Caco-2 (cell line): ENCODE measurements around the gene AXIN1. TPM values are rescaled to one million over a fixed set of nuclear protein-coding genes. Genes with fewer than 3 reads are reported as not detected.

Source experiments
- BruUV-seq: library from RNA; stranded (reverse); fragments of 400-500 nt; replicated peaks from 2 replicates; lab custom pipeline; 2021; lab: Mats Ljungman, UMichigan
- CTCF ChIA-PET: fragments of 300-600 bp; sonication (Branson Sonifier 250); formaldehyde crosslinking; loops from one replicate; lab custom pipeline; 2022; ENCODE audit warnings: antibody characterized with exemption; lab: Charles Lee
- POLR2A ChIA-PET: fragments of 300-600 bp; sonication (Branson Sonifier 250); formaldehyde crosslinking; loops from one replicate; lab custom pipeline; 2022; ENCODE audit warnings: antibody characterized with exemption; lab: Charles Lee
- DNase-seq, 2 experiments: peaks; one replicate each; pipeline versions ENCODE4 v3.0.0 to v3.0.0-alpha.2; 2020 to 2022
- H3K27me3 ChIP-seq: replicated peaks from 2 replicates; pipeline ENCODE4 v1.6.0; 2011; ENCODE audit warnings: low read length; ENCODE audit not compliant: control insufficient read depth, insufficient read depth
- H3K36me3 ChIP-seq: 2 replicates; pipeline ENCODE4 v1.5.1; 2011; ENCODE audit warnings: low read length; ENCODE audit not compliant: control insufficient read depth, insufficient read depth
- H3K4me1 ChIP-seq: fragments of 250-450 bp; sonication (Bioruptor Pico); 2 replicates; pipeline ENCODE4 v1.5.1; 2020; ENCODE audit warnings: mild to moderate bottlenecking
- H3K4me3 ChIP-seq: 2 replicates; pipeline ENCODE4 v1.5.1; 2011; ENCODE audit warnings: low read depth, mild to moderate bottlenecking, control low read depth, low read length
- H3K9me3 ChIP-seq: fragments of 250-450 bp; sonication (Bioruptor Pico); 2 replicates; pipeline ENCODE4 v1.5.1; 2020; ENCODE audit warnings: mild to moderate bottlenecking, moderate library complexity
- H3K27ac Mint-ChIP-seq: one replicate; pipeline ENCODE4 v1.8.0; 2022; ENCODE audit warnings: mixed read lengths; ENCODE audit not compliant: unreplicated experiment
- H3K27me3 Mint-ChIP-seq: one replicate; pipeline ENCODE4 v1.8.0; 2022; ENCODE audit warnings: mixed read lengths; ENCODE audit not compliant: insufficient read depth, unreplicated experiment
- H3K36me3 Mint-ChIP-seq: one replicate; pipeline ENCODE4 v1.8.0; 2022; ENCODE audit warnings: mild to moderate bottlenecking, mixed read lengths; ENCODE audit not compliant: insufficient read depth, unreplicated experiment
- H3K4me1 Mint-ChIP-seq: one replicate; pipeline ENCODE4 v1.8.0; 2022; ENCODE audit warnings: low read depth, mixed read lengths; ENCODE audit not compliant: unreplicated experiment
- H3K4me3 Mint-ChIP-seq: one replicate; pipeline ENCODE4 v1.8.0; 2022; ENCODE audit warnings: mild to moderate bottlenecking, moderate library complexity, mixed read lengths; ENCODE audit not compliant: unreplicated experiment
- H3K9me3 Mint-ChIP-seq: one replicate; pipeline ENCODE4 v1.8.0; 2022; ENCODE audit warnings: mixed read lengths; ENCODE audit not compliant: unreplicated experiment
- intact Hi-C: fragments of 100-400 bp; cut with micrococcal nuclease; formaldehyde crosslinking; loops from one replicate; pipeline ENCODE4 v1.10.0; 2022; ENCODE audit not compliant: unreplicated experiment
- total RNA-seq: library from RNA; stranded (reverse); gene quantifications from 2 replicates; pipeline ENCODE4 v1.2.3, GENCODE V29; 2022
- TF ChIP-seq, protein P1 (sequence below), 2 experiments: fragments of 200-600 bp in 1 of 2; IDR thresholded peaks; 1 replicate in 1 of 2; 2 replicates in 1 of 2; pipeline versions ENCODE4 v1.5.1 to v1.8.0; 2011 to 2022; ENCODE audit warnings: antibody characterized with exemption in 1 of 2, control low read depth in 1 of 2, inconsistent platforms in 1 of 2, low read depth in 1 of 2, low read length in 1 of 2, mild to moderate bottlenecking in 1 of 2, moderate library complexity in 1 of 2; ENCODE audit not compliant: insufficient read depth in 1 of 2, severe bottlenecking in 1 of 2, unreplicated experiment in 1 of 2

The AXIN1 gene
- total RNA-seq, 1 experiment from 2014 or later, result 34.5 TPM

DNA sequence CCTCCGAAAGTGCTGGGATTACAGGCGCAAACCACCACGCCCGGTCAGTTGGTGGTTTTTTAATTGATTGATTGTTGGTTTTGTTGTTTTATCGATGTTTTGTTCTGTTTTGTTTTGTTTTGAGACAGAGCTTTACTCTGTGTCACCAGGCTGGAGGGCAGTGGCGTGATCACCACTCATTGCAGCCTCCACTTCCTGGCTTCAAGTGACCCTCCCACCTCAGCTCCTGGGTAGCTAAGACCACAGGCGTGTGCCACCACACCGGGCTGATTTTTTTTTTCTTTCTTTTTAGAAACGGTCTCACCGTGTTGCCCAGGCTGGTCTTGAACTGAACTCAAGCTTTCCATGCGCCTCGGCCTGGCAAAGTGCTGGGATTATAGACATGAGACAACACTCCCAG, 105.5 kb downstream of the AXIN1 start:
- H3K27me3 ChIP-seq, result no peaks in the 10 kb centered on the region
- ChIA-PET POLR2A (no interaction called here), CTCF (no interaction called here)
- Mint-ChIP-seq H3K4me1 (peaks cover 7% of the 10 kb centered on the region), H3K27ac (no peak overlapping the region), H3K4me3 (no peak overlapping the region), H3K9me3 (no peaks in the 10 kb centered on the region), H3K36me3 (peaks cover 12% of the 10 kb centered on the region), H3K27me3 (no peaks in the 10 kb centered on the region)
- intact Hi-C loops, result no loop called here
- no peaks in the 10 kb centered on the region for H3K36me3 ChIP-seq
- H3K4me1 ChIP-seq, result 0 out of 2 replicates have a peak, but pooled peaks cover 4% of the 10 kb centered on the region
- DNase-seq, result no peak
- H3K9me3 ChIP-seq, result no peaks in the 10 kb centered on the region
- H3K4me3 ChIP-seq, result no peak overlapping the region
- no TSS peak for BruUV-seq
- TF ChIP-seq, protein P1, sequence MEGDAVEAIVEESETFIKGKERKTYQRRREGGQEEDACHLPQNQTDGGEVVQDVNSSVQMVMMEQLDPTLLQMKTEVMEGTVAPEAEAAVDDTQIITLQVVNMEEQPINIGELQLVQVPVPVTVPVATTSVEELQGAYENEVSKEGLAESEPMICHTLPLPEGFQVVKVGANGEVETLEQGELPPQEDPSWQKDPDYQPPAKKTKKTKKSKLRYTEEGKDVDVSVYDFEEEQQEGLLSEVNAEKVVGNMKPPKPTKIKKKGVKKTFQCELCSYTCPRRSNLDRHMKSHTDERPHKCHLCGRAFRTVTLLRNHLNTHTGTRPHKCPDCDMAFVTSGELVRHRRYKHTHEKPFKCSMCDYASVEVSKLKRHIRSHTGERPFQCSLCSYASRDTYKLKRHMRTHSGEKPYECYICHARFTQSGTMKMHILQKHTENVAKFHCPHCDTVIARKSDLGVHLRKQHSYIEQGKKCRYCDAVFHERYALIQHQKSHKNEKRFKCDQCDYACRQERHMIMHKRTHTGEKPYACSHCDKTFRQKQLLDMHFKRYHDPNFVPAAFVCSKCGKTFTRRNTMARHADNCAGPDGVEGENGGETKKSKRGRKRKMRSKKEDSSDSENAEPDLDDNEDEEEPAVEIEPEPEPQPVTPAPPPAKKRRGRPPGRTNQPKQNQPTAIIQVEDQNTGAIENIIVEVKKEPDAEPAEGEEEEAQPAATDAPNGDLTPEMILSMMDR (IDR thresholded peaks at IDR 0.05; ENCODE audit: insufficient read depth in 1 of 2, low read depth in 1 of 2, low read length in 1 of 2, severe bottlenecking in 1 of 2, unreplicated experiment in 1 of 2), result no peak

DNA sequence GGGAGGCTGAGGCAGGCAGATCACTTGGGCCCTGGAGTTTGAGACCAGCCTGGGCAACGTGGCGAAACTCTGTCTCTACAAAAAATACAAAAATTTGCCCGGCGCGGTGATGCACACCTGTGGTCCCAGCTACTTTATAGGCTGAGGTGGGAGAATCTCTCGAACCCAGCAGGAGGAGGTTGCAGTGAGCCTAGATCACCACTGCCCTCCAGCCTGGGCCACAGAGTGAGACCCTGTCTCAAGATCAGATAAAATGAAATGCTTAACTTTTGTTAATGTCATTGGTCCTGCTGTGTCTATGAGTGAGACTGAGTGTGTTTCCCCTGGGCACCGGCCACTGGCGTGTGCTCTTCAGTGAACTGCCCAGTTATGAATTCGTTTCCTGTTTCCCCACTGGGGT, 107.4 kb downstream of the AXIN1 start:
- CTCF ChIA-PET, result no interaction called here
- Histone ChIP-seq H3K4me1 (0 out of 2 replicates have a peak, but pooled peaks cover 4% of the 10 kb centered on the region), H3K27me3 (no peaks in the 10 kb centered on the region), H3K36me3 (no peaks in the 10 kb centered on the region), H3K4me3 (no peak overlapping the region), H3K9me3 (no peaks in the 10 kb centered on the region)
- no TSS peak for BruUV-seq
- Mint-ChIP-seq H3K27ac (no peak overlapping the region), H3K4me3 (no peak overlapping the region), H3K27me3 (no peaks in the 10 kb centered on the region), H3K9me3 (no peaks in the 10 kb centered on the region), H3K36me3 (peaks cover under 1% of the 10 kb centered on the region), H3K4me1 (no peaks in the 10 kb centered on the region)
- TF ChIP-seq, protein P1 (IDR thresholded peaks at IDR 0.05; ENCODE audit: insufficient read depth in 1 of 2, low read depth in 1 of 2, low read length in 1 of 2, severe bottlenecking in 1 of 2, unreplicated experiment in 1 of 2), result no peak
- DNase-seq, result no peak
- intact Hi-C loops, result no loop called here
- POLR2A ChIA-PET, result no interaction called here

DNA sequence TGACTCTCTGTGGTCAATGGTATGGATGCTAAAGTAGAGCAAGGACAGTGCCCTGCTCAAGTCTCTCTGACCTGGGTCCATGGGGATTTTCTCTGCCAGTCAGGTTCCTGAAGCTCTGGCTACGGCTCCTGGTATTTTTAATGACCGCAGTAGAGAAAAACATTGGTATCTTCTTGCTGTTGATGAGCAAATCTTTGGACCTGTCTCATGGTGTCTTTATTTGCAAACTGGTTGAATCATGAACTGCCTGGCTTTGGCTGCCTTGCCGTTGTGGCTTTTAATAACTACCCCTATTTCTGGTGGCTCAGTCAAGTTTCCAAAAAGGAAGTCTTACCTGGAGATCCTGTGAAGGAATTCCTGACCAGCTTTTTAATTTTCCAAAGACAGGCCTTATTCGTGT, 109.2 kb downstream of the AXIN1 start:
- Mint-ChIP-seq H3K4me3 (no peak overlapping the region), H3K9me3 (no peaks in the 10 kb centered on the region), H3K36me3 (no peaks in the 10 kb centered on the region), H3K27ac (no peak overlapping the region), H3K4me1 (no peaks in the 10 kb centered on the region), H3K27me3 (no peaks in the 10 kb centered on the region)
- POLR2A ChIA-PET, result no interaction called here
- CTCF ChIA-PET, result no interaction called here
- no peaks in the 10 kb centered on the region for H3K27me3 ChIP-seq
- no peak for DNase-seq
- TF ChIP-seq, protein P1 (IDR thresholded peaks at IDR 0.05; ENCODE audit: insufficient read depth in 1 of 2, low read depth in 1 of 2, low read length in 1 of 2, severe bottlenecking in 1 of 2, unreplicated experiment in 1 of 2), result no peak
- H3K36me3 ChIP-seq, result no peaks in the 10 kb centered on the region
- H3K9me3 ChIP-seq, result no peaks in the 10 kb centered on the region
- intact Hi-C loops, result no loop called here
- H3K4me1 ChIP-seq, result no peaks in the 10 kb centered on the region
- no TSS peak for BruUV-seq
- H3K4me3 ChIP-seq, result no peak overlapping the region
